ENCODE results near the gene USP31.
"Not testable (repeated sequence)": the region's sequence is repeated elsewhere in the genome, so short reads cannot be mapped to it uniquely, and the experiment has no call there.

USP31 gene

GRCh38 chr16:23131436-23131835 lies 17.8 kb downstream of the USP31 start:
- DNase-seq (ENCODE audit: low read depth) = no peak

GRCh38 chr16:23131036-23131435 lies 18.2 kb downstream of the USP31 start:
- no peak for DNase-seq (ENCODE audit: low read depth)

GRCh38 chr16:23129686-23130085 lies 19.6 kb downstream of the USP31 start:
- no peak for DNase-seq (ENCODE audit: low read depth)

GRCh38 chr16:23128056-23128455 lies 21.2 kb downstream of the USP31 start:
- DNase-seq (ENCODE audit: low read depth) = no peak

DNA sequence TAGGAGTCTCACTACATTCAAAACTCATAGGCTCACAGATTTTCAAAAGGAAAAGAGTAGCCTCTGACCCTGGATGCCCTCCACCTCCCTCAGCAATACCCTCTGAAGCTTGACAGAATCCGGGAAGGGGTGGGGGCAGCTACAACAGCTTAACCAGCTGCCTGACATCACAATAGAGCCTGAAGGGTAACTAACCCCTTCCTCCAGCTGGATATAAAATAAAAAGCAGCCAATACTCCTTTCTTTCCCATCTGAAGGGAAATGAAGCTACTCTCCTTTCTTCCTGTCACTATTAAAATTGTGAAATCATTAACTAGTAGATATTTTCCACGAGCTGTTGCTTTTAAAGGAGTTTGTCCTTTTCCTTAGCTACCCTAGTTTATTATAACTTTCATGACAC lies 24.0 kb downstream of the USP31 start:
- no peak for DNase-seq (ENCODE audit: low read depth)

- no peak for DNase-seq (ENCODE audit: low read depth)
Measured at GRCh38 chr16:23124315-23124714, 24.9 kb downstream of the USP31 start.

DNA sequence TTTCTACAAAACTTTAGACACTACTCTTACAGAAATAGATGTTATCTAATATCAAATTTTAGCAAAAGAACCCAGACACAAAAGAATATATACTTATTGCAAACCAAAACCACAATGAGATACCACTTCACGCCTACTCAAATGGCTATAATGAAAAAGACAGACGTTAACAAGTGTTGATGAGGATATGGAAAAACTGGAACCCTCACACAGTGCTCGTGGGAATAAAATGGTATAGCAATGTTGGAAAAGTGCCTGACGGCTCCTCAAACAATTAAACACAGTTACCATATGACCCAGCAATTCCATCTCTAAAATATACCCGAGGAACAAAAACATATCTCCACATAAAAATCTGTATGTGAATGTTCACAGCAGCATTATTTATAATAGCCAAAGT lies 27.1 kb downstream of the USP31 start:
- no peak for DNase-seq (ENCODE audit: low read depth)

GRCh38 chr16:23121024-23121423 lies 28.2 kb downstream of the USP31 start:
- no peak for DNase-seq (ENCODE audit: low read depth)

GRCh38 chr16:23120562-23120961 lies 28.7 kb downstream of the USP31 start:
- DNase-seq (ENCODE audit: low read depth) = no peak

DNA sequence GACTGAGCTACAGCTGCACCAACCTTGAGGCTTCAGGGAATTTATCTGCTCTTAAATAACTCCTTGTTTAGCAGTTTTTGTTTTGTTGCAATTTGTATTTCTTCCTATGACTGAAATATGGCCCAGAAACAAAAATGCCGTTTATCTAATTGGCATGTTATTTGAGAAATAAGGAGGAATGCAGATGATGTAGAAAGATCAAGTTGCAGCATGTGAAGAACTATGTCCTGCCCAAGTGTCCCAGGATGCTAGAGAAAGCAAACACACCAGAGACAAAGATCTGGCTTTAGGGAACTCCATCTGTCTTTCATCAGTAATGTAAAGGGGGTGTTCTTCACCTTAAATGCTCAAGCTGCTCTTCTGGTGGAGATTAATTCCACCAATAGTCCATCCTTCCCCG lies 29.7 kb downstream of the USP31 start:
- no peak for DNase-seq (ENCODE audit: low read depth)

DNA sequence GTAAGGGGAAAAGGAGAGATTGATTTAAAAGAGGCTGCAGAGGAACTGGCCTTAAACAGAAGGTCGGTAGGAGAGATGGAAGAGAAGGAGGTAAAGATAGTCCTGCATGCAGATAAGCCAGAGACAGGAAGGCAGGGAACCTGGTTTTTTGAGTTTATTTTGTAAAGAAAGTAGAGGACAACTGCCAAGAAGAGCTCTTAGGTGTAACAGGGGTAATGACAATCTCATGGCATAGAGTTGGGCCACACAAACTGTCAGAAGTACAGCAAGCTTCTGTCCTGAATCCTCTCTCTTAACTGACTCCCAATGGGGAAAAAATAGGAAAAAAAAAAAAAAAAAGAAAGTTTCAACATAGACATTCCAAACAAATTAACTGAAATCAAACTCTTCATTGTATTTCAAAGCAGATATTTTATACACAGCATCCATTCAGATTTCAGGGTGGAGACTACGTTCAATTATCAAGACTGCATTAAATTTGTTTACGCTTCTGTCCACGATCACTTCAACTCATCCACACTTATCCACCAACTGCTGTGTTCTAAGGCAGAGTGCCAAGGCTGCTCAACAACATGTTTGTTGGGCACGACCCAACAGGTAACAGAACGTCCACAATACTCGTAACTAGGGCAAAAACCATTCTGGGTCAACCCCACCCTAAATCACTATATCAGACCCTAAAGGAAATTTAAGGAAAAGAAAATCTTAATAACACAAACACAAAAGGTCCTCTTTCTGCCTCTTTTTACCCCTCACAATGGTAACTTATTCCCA lies 34.9 kb downstream of the USP31 start:
- no peak for DNase-seq (ENCODE audit: low read depth)

DNA sequence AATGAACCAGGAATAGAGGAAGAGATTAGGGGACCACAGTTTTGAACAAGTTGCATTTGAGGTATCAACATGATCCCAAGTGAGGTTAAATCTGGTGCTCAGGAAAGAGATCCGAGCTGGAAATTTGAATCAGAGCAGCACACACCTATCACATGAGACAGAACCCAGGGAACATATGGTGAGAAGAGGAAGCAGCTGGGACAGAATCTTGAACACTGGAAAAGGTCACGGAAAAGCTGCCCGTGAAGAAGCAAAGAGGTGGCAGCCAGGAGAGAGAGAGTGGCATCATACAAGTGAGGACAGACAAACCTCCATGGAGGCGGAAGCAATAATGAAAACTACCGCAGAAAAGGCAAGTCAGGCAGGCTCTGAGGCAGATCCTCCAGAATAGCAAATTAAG lies 36.1 kb downstream of the USP31 start:
- no peak for DNase-seq (ENCODE audit: low read depth)

DNA sequence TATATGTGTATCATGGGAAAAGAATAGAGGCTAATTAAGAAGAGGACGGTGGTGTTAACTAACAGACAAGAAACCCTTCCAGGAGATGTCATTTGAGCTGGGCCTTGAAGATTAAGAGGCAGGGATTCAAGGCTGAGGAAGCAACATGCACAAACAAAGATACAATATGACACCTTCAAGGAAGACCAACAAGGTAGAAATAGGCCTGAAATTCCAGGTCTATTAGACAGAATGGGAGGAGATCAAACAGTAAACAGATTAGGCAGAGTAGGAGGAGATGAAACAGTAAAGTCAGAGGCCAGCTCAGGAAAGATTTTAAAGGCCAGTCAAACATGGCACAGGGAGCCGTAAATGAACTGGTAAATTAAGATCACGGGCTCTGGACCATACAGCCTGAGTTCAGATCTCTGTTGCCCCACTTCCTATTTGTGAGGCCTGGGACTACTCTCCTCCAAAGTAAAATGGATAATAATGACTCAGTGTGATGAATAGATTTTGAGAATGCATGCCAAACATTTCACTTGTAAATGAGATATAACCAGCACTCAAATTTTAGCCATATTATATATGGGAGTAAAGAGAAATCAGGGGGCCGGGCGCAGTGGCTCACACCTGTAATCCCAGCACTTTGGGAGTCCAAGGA lies 38.9 kb downstream of the USP31 start:
- DNase-seq (ENCODE audit: low read depth) = no peak

GRCh38 chr16:23107936-23108335 lies 41.3 kb downstream of the USP31 start:
- no peak for DNase-seq (ENCODE audit: low read depth)

DNA sequence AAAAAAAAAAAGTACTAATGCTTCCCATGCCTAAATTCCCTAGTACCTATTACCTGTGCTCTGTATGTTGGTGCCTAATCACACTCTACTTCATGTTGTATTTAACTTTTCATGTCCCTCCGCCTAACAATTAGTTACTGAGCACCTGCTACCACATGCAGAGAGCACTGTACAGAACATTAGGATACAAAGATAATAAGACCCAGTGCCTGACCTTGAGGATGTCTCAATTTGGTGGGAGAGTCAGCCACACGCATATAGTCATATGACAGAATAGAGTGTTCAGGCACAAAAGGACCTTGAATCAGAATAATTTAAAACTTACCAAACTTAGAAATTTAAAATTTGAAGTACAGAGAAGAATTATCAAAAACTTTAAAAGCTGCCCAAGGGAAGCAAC lies 42.1 kb downstream of the USP31 start:
- no peak for DNase-seq (ENCODE audit: low read depth)

DNA sequence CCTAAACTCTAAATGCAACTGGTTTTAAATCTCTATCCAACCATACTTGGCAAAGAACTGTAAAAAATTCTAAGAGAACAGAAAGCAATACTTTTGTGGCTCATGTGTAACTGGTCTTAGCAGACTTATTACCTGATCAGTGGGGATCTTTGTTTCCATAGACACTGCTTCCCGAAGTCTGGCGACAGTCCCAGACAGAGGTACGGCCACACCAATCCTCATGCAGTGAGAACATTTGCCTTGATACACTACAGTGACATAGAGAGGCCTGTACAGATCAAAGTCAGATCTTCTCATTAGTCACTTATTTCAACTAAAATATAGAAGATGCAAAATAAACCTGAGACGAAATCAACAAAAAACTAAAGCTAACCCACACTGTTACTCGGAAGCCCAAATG lies 43.9 kb downstream of the USP31 start:
- no peak for DNase-seq (ENCODE audit: low read depth)

GRCh38 chr16:23104032-23104955 lies 45.0 kb downstream of the USP31 start:
- no peak for DNase-seq (ENCODE audit: low read depth)

GRCh38 chr16:23103603-23104002 lies 45.6 kb downstream of the USP31 start:
- no peak for DNase-seq (ENCODE audit: low read depth)

DNA sequence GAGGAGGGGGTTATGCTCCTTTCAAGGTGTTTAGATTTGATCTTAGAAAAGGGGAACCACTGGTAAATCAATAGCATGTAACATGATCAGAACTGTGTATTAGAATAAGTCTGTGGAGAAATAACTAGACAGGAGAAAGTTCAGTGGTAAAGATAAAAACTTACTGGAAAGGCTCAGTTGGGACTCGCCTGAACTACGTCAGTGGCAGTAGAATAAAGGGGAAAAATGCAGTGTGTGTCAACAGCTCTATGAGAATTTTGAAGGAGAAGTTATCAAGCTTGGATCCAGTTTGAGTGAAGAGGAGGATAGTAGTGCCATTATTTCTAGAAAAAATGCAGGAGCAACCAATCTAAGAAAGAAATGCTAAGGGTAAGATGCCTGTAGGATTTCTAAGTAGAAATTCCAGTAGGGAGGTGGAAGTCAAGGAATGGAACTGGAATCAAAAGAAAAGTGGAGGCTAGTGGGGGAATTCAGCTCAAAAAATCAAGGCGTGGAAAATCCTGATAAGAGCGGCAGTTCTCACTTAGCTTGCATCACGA lies 48.2 kb downstream of the USP31 start:
- DNase-seq (ENCODE audit: low read depth) = no peak

DNA sequence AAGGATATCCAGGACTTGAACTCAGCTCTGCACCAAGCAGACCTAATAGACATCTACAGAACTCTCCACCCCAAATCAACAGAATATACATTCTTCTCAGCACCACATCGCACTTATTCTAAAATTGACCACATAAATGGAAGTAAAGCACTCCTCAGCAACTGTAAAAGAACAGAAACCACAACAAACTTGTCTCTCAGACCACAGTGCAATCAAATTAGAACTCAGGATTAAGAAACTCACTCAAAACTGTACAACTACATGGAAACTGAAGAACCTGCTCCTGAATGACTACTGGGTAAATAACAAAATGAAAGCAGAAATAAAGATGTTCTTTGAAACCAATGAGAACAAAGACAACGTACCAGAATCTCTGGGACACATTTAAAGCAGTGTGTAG lies 52.8 kb downstream of the USP31 start:
- not testable (repeated sequence) for DNase-seq (ENCODE audit: low read depth)

DNA sequence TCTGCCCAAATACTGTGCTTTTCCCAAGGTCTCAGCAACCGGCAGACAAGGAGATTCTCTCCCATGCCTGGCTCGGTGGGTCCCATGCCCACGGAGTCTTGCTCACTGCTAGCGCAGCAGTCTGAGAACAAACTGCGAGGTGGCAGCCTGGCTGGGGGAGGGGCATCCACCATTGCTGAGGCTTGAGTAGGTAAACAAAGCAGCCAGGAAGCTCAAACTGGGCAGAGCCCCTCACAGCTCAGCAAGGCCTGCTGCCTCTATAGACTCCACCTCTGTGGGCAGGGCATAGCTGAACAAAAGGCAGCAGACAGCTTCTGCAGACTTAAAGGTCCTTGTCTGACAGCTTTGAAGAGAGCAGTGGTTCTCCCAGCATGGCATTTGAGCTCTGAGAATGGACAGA lies 55.1 kb downstream of the USP31 start:
- not testable (repeated sequence) for DNase-seq (ENCODE audit: low read depth)

DNA sequence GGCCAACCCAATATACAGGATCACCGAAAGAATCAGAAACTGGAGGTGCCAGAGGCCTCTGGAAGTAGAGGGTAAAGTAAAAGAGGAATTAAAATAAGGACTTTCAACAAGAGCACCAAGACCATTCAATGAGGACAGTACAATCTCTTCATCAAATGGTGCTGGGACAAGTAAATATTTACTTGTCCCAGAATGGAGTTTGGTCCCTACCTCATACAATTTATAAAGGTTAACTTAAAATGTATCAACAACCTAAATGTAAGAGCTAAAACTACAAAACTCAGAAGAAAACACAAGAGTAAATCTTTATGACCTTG lies 56.5 kb downstream of the USP31 start:
- no peak for DNase-seq (ENCODE audit: low read depth)

Data from stimulated activated CD8-positive, alpha-beta memory T cell treated with anti-CD3 and anti-CD28 coated beads, Interleukin-7, amount 100 ng/mL, for 24 hours (primary cell).